ENCODE results near the gene KRTAP3-2. TPM values are rescaled to one million over a fixed set of nuclear protein-coding genes. Genes with fewer than 3 reads are reported as not detected.
A peak's percentile ranks its signal among the peaks of the same experiment; 100 is the strongest.

KRTAP3-2 gene
- total RNA-seq, 1 experiment from 2014 or later: not detected

GRCh38 chr17:41004397-41004796 lies 4.7 kb upstream of the KRTAP3-2 start:
- POLR2A ChIA-PET (ENCODE audit: unreplicated experiment): no interaction called here
- intact Hi-C loops (cut with micrococcal nuclease; ENCODE audit: unreplicated experiment): no loop called here
- BruUV-seq (replicated peaks): no TSS peak
- Histone ChIP-seq H2AFZ (no peak overlapping the region), H3K9me2 (ENCODE audit: insufficient read depth) (no peaks in the 10 kb centered on the region), H3K4me1 (replicated peaks; ENCODE audit: insufficient read depth) (peaks cover 28% of the 10 kb centered on the region), H3F3A (ENCODE audit: insufficient read depth, low read depth) (peaks cover 12% of the 10 kb centered on the region), H3K4me2 (no peak overlapping the region), H3K4me3 (no peak overlapping the region), H3K27ac (no peak overlapping the region), H3K36me3 (ENCODE audit: low read depth) (no peaks in the 10 kb centered on the region), H3K9me3 (ENCODE audit: insufficient read depth, low read depth) (peaks cover 4% of the 10 kb centered on the region; the same call in 1 of the 2 replicates), H3K27me3 (ENCODE audit: insufficient read depth, low read depth) (no peaks in the 10 kb centered on the region), H3K79me2 (ENCODE audit: low read depth) (no peaks in the 10 kb centered on the region), H4K20me1 (ENCODE audit: insufficient read depth) (no peaks in the 10 kb centered on the region)
- TF ChIP-seq, protein P1, sequence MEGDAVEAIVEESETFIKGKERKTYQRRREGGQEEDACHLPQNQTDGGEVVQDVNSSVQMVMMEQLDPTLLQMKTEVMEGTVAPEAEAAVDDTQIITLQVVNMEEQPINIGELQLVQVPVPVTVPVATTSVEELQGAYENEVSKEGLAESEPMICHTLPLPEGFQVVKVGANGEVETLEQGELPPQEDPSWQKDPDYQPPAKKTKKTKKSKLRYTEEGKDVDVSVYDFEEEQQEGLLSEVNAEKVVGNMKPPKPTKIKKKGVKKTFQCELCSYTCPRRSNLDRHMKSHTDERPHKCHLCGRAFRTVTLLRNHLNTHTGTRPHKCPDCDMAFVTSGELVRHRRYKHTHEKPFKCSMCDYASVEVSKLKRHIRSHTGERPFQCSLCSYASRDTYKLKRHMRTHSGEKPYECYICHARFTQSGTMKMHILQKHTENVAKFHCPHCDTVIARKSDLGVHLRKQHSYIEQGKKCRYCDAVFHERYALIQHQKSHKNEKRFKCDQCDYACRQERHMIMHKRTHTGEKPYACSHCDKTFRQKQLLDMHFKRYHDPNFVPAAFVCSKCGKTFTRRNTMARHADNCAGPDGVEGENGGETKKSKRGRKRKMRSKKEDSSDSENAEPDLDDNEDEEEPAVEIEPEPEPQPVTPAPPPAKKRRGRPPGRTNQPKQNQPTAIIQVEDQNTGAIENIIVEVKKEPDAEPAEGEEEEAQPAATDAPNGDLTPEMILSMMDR (conservative IDR thresholded peaks at IDR 0.05): no peak
- no peak for TF ChIP-seq EZH2 (IDR thresholded peaks at IDR 0.05; ENCODE audit: low read depth)
- DNase-seq: no peak
- CTCF ChIA-PET: no interaction called here

- Histone ChIP-seq H3K9me2 (ENCODE audit: insufficient read depth) (no peaks in the 10 kb centered on the region), H3K36me3 (ENCODE audit: low read depth) (no peaks in the 10 kb centered on the region), H3K27me3 (ENCODE audit: insufficient read depth, low read depth) (no peaks in the 10 kb centered on the region), H3K4me2 (no peak overlapping the region), H3K79me2 (ENCODE audit: low read depth) (no peaks in the 10 kb centered on the region), H2AFZ (no peak overlapping the region), H3K9me3 (ENCODE audit: insufficient read depth, low read depth) (peaks cover 4% of the 10 kb centered on the region; the same call in 1 of the 2 replicates), H3K4me3 (no peak overlapping the region), H4K20me1 (ENCODE audit: insufficient read depth) (no peaks in the 10 kb centered on the region), H3K27ac (no peak overlapping the region), H3K4me1 (replicated peaks; ENCODE audit: insufficient read depth) (peaks cover 23% of the 10 kb centered on the region), H3F3A (ENCODE audit: insufficient read depth, low read depth) (peaks cover 8% of the 10 kb centered on the region; the same call in 1 of the 2 replicates)
- ChIA-PET CTCF (interaction anchor here (0.7 kb wide), 1 partner anchor 14 kb away, joined by 3 read pairs; no protein-coding TSS in a partner anchor), POLR2A (ENCODE audit: unreplicated experiment) (no interaction called here)
- DNase-seq: no peak
- intact Hi-C loops (cut with micrococcal nuclease; ENCODE audit: unreplicated experiment): no loop called here
- BruUV-seq (replicated peaks): no TSS peak
- TF ChIP-seq, protein P1 (conservative IDR thresholded peaks at IDR 0.05): no peak
- TF ChIP-seq EZH2 (IDR thresholded peaks at IDR 0.05; ENCODE audit: low read depth): no peak
These were observed 4.2 kb upstream of the KRTAP3-2 start for GRCh38 chr17:41003926-41004325.

DNA sequence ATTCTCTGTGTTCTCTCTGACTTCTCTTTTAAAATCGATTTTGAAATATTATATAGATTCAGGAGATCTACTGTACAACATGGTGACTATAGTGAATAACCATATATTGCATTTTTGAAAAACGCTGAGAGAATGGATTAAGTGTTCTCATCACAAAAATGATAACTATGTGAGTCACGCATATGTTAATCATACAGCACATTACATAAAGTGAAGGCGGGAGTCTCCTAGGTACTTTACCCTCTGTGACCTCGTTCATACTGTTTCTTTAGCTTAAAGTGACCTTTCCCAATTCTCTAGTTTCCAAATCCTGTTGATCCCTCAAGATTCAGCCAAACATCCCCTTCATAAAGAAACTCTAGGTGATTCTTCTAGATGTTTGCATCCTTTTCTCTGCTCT lies 3.1 kb upstream of the KRTAP3-2 start:
- H3F3A ChIP-seq (ENCODE audit: insufficient read depth, low read depth): no peaks in the 10 kb centered on the region; the same call in 1 of the 2 replicates
- no TSS peak for BruUV-seq (replicated peaks)
- POLR2A ChIA-PET (ENCODE audit: unreplicated experiment): no interaction called here
- peaks cover 4% of the 10 kb centered on the region; the same call in 1 of the 2 replicates for H3K9me3 ChIP-seq (ENCODE audit: insufficient read depth, low read depth)
- TF ChIP-seq EZH2 (IDR thresholded peaks at IDR 0.05; ENCODE audit: low read depth): no peak
- TF ChIP-seq, protein P1 (conservative IDR thresholded peaks at IDR 0.05): no peak
- 0 out of 2 replicates have a peak overlapping the region, but pooled peaks have one; percentile 21 for H3K27ac ChIP-seq
- no peaks in the 10 kb centered on the region for H3K36me3 ChIP-seq (ENCODE audit: low read depth)
- no peaks in the 10 kb centered on the region for H3K27me3 ChIP-seq (ENCODE audit: insufficient read depth, low read depth)
- H3K4me3 ChIP-seq: no peak overlapping the region
- H3K4me1 ChIP-seq (replicated peaks; ENCODE audit: insufficient read depth): peaks cover 12% of the 10 kb centered on the region
- no peaks in the 10 kb centered on the region for H3K9me2 ChIP-seq (ENCODE audit: insufficient read depth)
- H3K4me2 ChIP-seq: peak overlapping the region; percentile 26
- no peak for DNase-seq
- no peaks in the 10 kb centered on the region for H4K20me1 ChIP-seq (ENCODE audit: insufficient read depth)
- H2AFZ ChIP-seq: no peak overlapping the region
- intact Hi-C loops (cut with micrococcal nuclease; ENCODE audit: unreplicated experiment): no loop called here
- H3K79me2 ChIP-seq (ENCODE audit: low read depth): no peaks in the 10 kb centered on the region
- CTCF ChIA-PET: no interaction called here
